Measurements from ENCODE around the gene TPCN1. TPM values are rescaled to one million over a fixed set of nuclear protein-coding genes. Genes with fewer than 3 reads are reported as not detected.

TPCN1 gene
- total RNA-seq, 2 donors from 2014 or later = 84.1 to 93.5 TPM

DNA sequence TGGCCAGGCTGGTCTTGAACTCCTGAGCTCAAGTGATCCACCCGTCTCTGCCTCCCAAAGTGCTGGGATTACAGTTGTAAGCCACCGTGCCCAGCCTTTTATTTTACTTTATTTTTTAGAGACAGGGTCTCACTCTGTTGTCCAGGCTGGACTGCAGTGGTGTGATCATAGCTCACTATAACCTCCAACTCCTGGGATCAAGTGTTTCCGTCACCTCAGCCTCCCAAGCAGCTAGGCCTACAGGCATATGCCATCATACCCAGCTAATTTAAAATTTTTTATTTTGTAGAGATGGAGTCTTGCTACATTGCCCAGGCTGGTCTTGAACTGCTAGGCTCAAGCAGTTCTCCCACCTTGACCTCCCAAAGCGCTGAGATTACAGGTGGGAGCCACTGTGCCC lies 3.7 kb downstream of the TPCN1 start:
- TF ChIP-seq, protein P1, sequence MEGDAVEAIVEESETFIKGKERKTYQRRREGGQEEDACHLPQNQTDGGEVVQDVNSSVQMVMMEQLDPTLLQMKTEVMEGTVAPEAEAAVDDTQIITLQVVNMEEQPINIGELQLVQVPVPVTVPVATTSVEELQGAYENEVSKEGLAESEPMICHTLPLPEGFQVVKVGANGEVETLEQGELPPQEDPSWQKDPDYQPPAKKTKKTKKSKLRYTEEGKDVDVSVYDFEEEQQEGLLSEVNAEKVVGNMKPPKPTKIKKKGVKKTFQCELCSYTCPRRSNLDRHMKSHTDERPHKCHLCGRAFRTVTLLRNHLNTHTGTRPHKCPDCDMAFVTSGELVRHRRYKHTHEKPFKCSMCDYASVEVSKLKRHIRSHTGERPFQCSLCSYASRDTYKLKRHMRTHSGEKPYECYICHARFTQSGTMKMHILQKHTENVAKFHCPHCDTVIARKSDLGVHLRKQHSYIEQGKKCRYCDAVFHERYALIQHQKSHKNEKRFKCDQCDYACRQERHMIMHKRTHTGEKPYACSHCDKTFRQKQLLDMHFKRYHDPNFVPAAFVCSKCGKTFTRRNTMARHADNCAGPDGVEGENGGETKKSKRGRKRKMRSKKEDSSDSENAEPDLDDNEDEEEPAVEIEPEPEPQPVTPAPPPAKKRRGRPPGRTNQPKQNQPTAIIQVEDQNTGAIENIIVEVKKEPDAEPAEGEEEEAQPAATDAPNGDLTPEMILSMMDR (IDR thresholded peaks at IDR 0.05) = no peak
- Histone ChIP-seq H3K9me3 (no peaks in the 10 kb centered on the region), H3K4me3 (no peak overlapping the region), H3K36me3 (peaks cover 4% of the 10 kb centered on the region), H3K4me1 (ENCODE audit: control insufficient read depth in 1 of 2, low read depth in 2 of 2) (peaks cover 43 to 70% of the 10 kb centered on the region in 2 donors), H3K27ac (no peak overlapping the region), H3K27me3 (replicated peaks; ENCODE audit: insufficient read depth) (no peaks in the 10 kb centered on the region)
- no peak for DNase-seq (ENCODE audit: low spot score)
- ATAC-seq (ENCODE audit: insufficient number of reproducible peaks, low FRiP score, low read depth) = no peak

DNA sequence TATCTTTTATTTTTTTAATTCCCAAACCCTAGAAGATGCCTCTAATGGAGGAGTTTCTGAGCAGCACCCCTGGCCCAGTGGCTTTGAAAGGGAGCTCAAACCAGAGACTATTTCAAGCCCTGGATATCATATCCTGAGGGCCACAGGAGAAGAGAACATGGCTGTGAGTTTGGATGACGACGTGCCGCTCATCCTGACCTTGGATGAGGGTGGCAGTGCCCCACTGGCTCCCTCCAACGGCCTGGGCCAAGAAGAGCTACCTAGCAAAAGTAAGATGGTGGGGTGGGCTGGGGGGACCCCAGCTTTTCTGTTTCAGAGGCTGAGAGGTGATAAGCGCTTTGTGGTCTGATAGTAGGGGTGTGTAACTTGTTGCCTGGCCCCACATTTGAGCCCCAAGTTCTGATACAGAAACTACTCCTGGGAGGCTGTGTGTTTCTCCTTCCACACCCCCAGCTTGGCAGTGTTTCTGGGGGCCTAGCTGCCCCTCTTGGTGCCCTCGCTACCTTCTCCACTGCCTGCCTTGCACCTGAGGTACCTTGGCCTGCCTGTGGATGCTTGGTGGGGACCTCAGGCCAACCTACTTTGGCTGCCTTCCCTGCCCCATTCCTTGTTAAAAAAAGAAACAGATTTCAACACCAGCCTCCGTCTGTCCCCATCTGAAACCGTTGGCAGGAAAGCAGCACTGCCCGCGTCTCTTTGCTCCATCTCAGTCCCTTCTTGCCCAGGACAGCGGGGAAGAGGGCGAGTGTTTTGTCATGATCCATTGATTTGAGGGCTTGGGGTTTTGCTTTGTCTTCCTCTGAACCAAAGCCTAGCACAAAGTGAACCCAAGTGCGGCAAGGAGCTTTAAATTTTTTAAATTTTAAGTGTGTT lies 5.7 kb downstream of the TPCN1 start:
- ATAC-seq (ENCODE audit: insufficient number of reproducible peaks, low FRiP score, low read depth) (no peak), DNase-seq (ENCODE audit: low spot score) (no peak)
- TF ChIP-seq, protein P1 (IDR thresholded peaks at IDR 0.05) = no peak
- Histone ChIP-seq H3K36me3 (peaks cover 17% of the 10 kb centered on the region), H3K4me1 (ENCODE audit: control insufficient read depth in 1 of 2, low read depth in 2 of 2) (peaks cover 54 to 78% of the 10 kb centered on the region in 2 donors), H3K27ac (peak overlapping the region; percentile 85 to 89), H3K9me3 (no peaks in the 10 kb centered on the region), H3K27me3 (replicated peaks; ENCODE audit: insufficient read depth) (no peaks in the 10 kb centered on the region), H3K4me3 (peak overlapping the region; percentile 8)

DNA sequence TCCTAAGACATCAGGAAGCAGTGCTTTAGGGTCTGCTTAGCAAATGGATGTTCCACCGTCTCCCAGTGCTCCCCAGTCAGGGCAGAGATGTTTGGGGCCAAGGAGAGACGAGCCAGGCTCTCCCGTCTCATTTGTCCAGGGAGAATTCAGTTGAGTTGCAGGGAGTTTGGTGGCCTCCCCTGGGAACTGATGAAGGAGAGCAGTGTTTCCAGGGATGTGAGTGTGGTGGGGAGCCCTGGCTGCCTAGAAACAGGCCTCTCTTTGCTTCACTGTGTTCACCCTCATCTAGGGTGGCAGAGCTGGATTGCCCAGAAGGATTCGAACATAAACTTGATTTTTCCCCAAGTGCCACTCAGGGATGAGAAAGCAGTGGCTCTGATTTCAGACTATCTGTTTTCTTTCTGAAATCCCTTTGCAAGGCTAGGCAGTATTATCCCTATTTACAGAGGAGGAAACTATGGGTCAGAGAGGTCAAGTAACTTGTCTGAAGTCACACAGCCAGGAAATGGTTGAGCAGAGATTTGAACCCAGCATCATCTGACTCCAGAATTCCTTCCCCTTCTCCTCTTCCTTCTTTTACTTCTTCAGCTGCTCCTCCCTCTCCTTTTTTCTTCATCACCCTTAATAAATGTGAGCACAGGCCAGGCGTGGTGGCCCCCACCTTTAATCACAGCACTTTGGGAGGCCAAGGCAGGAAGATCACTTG lies 6.6 kb downstream of the TPCN1 start:
- ATAC-seq (ENCODE audit: insufficient number of reproducible peaks, low FRiP score, low read depth) (no peak), DNase-seq (ENCODE audit: low spot score) (no peak)
- Histone ChIP-seq H3K36me3 (peaks cover 17% of the 10 kb centered on the region), H3K4me3 (peak overlapping the region; percentile 8), H3K27ac (peak overlapping the region; percentile 85 to 89), H3K4me1 (ENCODE audit: control insufficient read depth in 1 of 2, low read depth in 2 of 2) (peaks cover 63 to 78% of the 10 kb centered on the region in 2 donors), H3K27me3 (replicated peaks; ENCODE audit: insufficient read depth) (no peaks in the 10 kb centered on the region), H3K9me3 (no peaks in the 10 kb centered on the region)
- TF ChIP-seq, protein P1 (IDR thresholded peaks at IDR 0.05) = no peak

DNA sequence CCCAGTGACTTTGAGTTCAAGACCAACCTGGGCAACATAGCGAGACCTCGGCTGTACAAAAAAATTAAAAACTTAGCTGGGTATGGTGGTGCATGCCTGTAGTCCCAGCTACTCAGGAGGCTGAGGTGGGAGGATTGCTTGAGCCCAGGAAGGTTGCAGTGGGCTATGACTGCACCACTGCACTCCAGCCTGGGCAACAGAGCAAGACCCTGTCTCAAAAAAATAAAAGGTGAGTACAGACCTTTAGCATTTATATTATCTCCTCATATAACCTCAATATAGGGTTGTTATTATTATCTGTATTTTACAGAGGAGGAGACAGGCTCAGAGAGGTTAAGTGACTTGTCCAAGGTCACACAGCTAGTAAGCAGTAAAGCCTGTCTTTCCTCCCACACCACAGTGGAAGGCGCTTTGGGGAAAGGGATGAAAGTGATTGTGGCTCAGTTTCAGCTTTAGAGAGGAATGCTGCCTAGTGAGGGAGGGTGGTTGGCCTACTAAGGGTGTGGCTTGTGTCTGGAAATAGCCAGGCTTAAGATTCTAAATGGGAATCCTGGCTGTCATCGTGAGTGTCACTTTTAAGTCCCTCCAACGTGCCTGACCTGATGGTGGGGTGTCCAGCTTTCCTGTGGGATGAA lies 7.2 kb downstream of the TPCN1 start:
- ATAC-seq (ENCODE audit: insufficient number of reproducible peaks, low FRiP score, low read depth) = no peak
- Histone ChIP-seq H3K36me3 (peaks cover 17% of the 10 kb centered on the region), H3K27ac (peak overlapping the region; percentile 85 to 89), H3K9me3 (no peaks in the 10 kb centered on the region), H3K4me1 (ENCODE audit: control insufficient read depth in 1 of 2, low read depth in 2 of 2) (peaks cover 65 to 78% of the 10 kb centered on the region in 2 donors), H3K27me3 (replicated peaks; ENCODE audit: insufficient read depth) (no peaks in the 10 kb centered on the region), H3K4me3 (no peak overlapping the region)
- TF ChIP-seq, protein P1 (IDR thresholded peaks at IDR 0.05) = no peak
- no peak for DNase-seq (ENCODE audit: low spot score)
